Osteoblast (primary cell): ENCODE results near the gene BTRC. TPM values are rescaled to one million over a fixed set of nuclear protein-coding genes. Genes with fewer than 3 reads are reported as not detected.

Source experiments
- DNase-seq: peaks from one replicate; pipeline ENCODE4 v3.0.0; 2011; ENCODE audit warnings: low spot score, mixed read lengths; ENCODE audit not compliant: insufficient read length; ENCODE audit errors: missing footprints
- H2AFZ ChIP-seq: 2 replicates; pipeline ENCODE4 v1.6.0; 2011; ENCODE audit warnings: mild to moderate bottlenecking, low read length
- H3K27ac ChIP-seq: 2 replicates; pipeline ENCODE4 v1.5.1; 2011; ENCODE audit warnings: mild to moderate bottlenecking, low read depth, low read length, moderate library complexity
- H3K27me3 ChIP-seq: 2 replicates; pipeline ENCODE4 v1.6.0; 2012; ENCODE audit warnings: mild to moderate bottlenecking, control low read depth, inconsistent platforms, low read length, moderate library complexity; ENCODE audit not compliant: insufficient read depth
- H3K36me3 ChIP-seq: 2 replicates; pipeline ENCODE4 v1.5.1; 2011; ENCODE audit warnings: mild to moderate bottlenecking, low read length, control low read depth, moderate library complexity; ENCODE audit not compliant: insufficient read depth
- H3K4me1 ChIP-seq: 2 replicates; pipeline ENCODE4 v1.5.1; 2011; ENCODE audit warnings: mild to moderate bottlenecking, low read length, control low read depth, moderate library complexity; ENCODE audit not compliant: insufficient read depth
- H3K4me2 ChIP-seq: 2 replicates; pipeline ENCODE4 v1.6.0; 2011; ENCODE audit warnings: mild to moderate bottlenecking, low read length; ENCODE audit not compliant: insufficient read depth
- H3K4me3 ChIP-seq: fragments of 200-600 bp; sonication (generic); 3 replicates; pipeline ENCODE4 v1.5.1; 2012; ENCODE audit warnings: mild to moderate bottlenecking, low read length, inconsistent platforms; ENCODE audit not compliant: insufficient read depth
- H3K79me2 ChIP-seq: 2 replicates; pipeline ENCODE4 v1.6.0; 2012; ENCODE audit warnings: mild to moderate bottlenecking, low read length, control low read depth, inconsistent platforms; ENCODE audit not compliant: insufficient read depth
- H3K9me3 ChIP-seq: 2 replicates; pipeline ENCODE4 v1.5.1; 2011; ENCODE audit warnings: low read depth, low read length, control low read depth
- H4K20me1 ChIP-seq: 2 replicates; pipeline ENCODE4 v1.6.0; 2012; ENCODE audit warnings: mild to moderate bottlenecking, low read length, control low read depth; ENCODE audit not compliant: insufficient read depth
- total RNA-seq: library from RNA; depleted of rRNA; stranded (reverse); fragments of >200 nt; gene quantifications from 2 replicates; pipeline ENCODE4 v1.2.3, GENCODE V29; 2012
- TF ChIP-seq, protein P1 (sequence below): IDR thresholded peaks from 2 replicates; pipeline ENCODE4 v1.5.1; 2011; ENCODE audit warnings: mild to moderate bottlenecking, low read depth, low read length, moderate library complexity; ENCODE audit errors: extremely low read depth

BTRC gene
- total RNA-seq, 1 donor: 11.2 TPM

DNA sequence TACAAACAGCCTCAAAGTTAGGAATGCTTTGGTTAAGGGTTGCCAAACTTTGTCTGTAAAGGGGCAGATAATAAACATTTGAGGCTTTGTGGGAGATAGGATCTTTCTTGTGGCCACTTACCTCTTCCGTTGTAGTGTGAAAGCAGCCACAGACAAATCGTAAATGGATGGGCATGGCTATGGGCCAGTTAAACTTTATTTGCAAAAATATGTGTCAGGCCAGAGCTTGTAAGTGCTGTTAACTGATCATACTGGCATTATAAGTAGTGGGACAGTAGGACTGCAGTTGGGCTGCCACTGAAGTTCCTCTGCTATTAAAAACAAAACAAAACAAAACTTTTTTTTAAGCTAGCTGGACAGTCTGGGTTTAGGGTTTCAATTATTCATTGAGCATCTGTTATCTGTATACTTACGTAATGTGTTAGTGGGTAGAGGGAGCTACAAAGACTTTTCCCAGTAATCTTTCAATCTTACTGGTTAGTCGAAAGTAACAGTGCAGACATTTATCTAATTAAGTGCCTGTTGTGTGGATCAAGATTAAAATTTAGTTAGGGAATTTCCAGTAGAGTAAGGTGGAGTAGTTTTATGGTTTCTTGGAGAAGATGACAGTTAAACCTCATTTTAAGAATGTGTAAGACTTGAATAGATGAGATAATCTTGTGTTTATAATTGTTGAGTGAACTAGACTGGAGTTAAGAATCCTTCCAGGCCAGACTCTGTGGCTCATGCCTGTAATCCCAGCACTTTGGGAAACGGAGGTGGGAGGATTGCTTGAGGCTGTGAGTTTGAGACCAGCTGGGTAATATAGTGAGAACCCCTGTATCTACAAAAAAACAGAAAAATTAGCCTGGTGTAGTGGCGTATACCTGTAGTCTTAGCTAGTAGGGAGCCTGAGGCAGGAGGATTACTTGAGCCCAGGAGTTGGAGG lies 100.1 kb downstream of the BTRC start:
- H3K79me2 ChIP-seq: no peaks in the 10 kb centered on the region
- DNase-seq: no peak
- H3K9me3 ChIP-seq: no peaks in the 10 kb centered on the region
- H4K20me1 ChIP-seq: peaks cover 25% of the 10 kb centered on the region
- H3K4me3 ChIP-seq: no peak overlapping the region
- no peak overlapping the region for H3K27ac ChIP-seq
- H3K4me2 ChIP-seq: no peak overlapping the region
- H3K4me1 ChIP-seq: no peaks in the 10 kb centered on the region
- TF ChIP-seq, protein P1, sequence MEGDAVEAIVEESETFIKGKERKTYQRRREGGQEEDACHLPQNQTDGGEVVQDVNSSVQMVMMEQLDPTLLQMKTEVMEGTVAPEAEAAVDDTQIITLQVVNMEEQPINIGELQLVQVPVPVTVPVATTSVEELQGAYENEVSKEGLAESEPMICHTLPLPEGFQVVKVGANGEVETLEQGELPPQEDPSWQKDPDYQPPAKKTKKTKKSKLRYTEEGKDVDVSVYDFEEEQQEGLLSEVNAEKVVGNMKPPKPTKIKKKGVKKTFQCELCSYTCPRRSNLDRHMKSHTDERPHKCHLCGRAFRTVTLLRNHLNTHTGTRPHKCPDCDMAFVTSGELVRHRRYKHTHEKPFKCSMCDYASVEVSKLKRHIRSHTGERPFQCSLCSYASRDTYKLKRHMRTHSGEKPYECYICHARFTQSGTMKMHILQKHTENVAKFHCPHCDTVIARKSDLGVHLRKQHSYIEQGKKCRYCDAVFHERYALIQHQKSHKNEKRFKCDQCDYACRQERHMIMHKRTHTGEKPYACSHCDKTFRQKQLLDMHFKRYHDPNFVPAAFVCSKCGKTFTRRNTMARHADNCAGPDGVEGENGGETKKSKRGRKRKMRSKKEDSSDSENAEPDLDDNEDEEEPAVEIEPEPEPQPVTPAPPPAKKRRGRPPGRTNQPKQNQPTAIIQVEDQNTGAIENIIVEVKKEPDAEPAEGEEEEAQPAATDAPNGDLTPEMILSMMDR: no peak
- H3K27me3 ChIP-seq: no peaks in the 10 kb centered on the region
- H3K36me3 ChIP-seq: no peaks in the 10 kb centered on the region
- H2AFZ ChIP-seq: no peak overlapping the region

DNA sequence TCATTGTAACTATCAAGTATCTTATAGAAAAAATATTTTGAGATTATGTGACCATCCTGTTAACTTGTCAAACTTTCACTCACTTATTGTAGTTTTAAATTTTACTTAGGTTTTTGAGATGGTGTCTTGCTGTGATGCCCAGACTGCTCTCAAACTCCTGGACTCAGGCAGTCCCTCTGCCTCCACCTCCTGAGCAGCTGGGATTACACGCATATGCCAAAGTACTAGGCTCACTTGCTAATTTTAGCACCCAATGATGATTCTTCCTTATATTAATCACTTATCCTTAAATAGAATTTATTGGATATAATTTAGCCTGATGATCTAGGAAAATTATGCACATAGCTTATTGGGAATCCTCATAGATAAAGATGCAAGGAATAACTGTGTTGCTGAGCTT lies 104.9 kb downstream of the BTRC start:
- H3K27ac ChIP-seq: no peak overlapping the region
- TF ChIP-seq, protein P1: no peak
- no peaks in the 10 kb centered on the region for H3K4me1 ChIP-seq
- no peaks in the 10 kb centered on the region for H3K36me3 ChIP-seq
- H3K4me3 ChIP-seq: no peak overlapping the region
- no peaks in the 10 kb centered on the region for H3K79me2 ChIP-seq
- no peaks in the 10 kb centered on the region for H3K9me3 ChIP-seq
- no peak for DNase-seq
- no peak overlapping the region for H3K4me2 ChIP-seq
- H2AFZ ChIP-seq: no peak overlapping the region
- no peaks in the 10 kb centered on the region for H3K27me3 ChIP-seq
- peaks cover 11% of the 10 kb centered on the region for H4K20me1 ChIP-seq

DNA sequence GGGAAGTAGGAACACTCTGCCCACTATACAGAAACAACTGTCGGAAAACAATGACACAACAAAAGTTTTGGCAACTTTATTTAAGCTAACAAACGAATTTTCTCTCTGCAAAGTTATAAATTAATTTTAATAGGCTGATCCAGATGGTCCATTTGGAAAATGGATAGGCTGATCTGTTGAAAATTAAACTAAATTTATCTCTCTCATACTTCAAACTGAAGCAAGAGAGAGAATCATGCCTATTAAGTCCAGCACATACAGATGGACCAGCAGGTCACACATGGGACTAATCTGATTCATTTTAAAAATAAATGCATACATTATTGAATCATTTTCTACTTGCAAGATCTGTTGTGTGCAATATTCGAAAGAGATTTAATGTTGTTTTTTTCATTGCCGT lies 110.1 kb downstream of the BTRC start:
- Histone ChIP-seq H3K79me2 (no peaks in the 10 kb centered on the region), H3K36me3 (no peaks in the 10 kb centered on the region), H3K4me2 (no peak overlapping the region), H4K20me1 (peaks cover 14% of the 10 kb centered on the region), H2AFZ (no peak overlapping the region), H3K9me3 (no peaks in the 10 kb centered on the region), H3K27me3 (no peaks in the 10 kb centered on the region), H3K4me1 (no peaks in the 10 kb centered on the region), H3K27ac (no peak overlapping the region), H3K4me3 (no peak overlapping the region)
- TF ChIP-seq, protein P1: no peak
- no peak for DNase-seq

DNA sequence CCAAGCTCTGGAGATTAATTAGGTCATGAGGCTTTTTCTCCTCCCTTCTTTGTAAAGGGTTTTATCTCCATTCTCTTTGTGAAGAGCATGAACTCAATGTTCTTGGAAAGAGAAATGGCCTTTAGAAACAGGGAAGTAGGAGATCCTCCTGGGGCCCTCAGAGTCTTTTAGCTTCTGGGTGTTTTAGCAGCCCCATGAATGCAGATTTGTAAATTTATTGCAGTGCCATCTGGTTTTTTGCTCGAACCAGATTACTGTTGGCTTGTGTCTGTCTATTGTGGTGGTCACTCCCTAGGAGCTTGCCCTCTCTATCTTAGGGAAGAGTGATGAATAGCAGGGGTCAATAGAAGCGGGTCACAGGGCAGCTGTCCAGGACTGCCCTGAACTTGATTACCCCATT lies 110.6 kb downstream of the BTRC start:
- H3K27ac ChIP-seq: no peak overlapping the region
- no peaks in the 10 kb centered on the region for H3K9me3 ChIP-seq
- H3K4me3 ChIP-seq: no peak overlapping the region
- no peaks in the 10 kb centered on the region for H3K27me3 ChIP-seq
- H3K36me3 ChIP-seq: no peaks in the 10 kb centered on the region
- peaks cover 15% of the 10 kb centered on the region for H4K20me1 ChIP-seq
- H2AFZ ChIP-seq: no peak overlapping the region
- H3K4me2 ChIP-seq: no peak overlapping the region
- no peak for DNase-seq
- no peaks in the 10 kb centered on the region for H3K79me2 ChIP-seq
- H3K4me1 ChIP-seq: no peaks in the 10 kb centered on the region
- TF ChIP-seq, protein P1: no peak
